ENCODE results near the gene NAA40. TPM values are rescaled to one million over a fixed set of nuclear protein-coding genes. Genes with fewer than 3 reads are reported as not detected.
A peak's percentile ranks its signal among the peaks of the same experiment; 100 is the strongest.

NAA40 gene
- total RNA-seq: 9.8 TPM

- DNase-seq: peak; percentile 84
These were observed at the start of gene NAA40 for GRCh38 chr11:63938479-63939396. NAA40 (plus strand) TSS chr11:63939002; CDS start chr11:63939097, 95 bp downstream.

- no peak for DNase-seq
These were observed 49.5 kb upstream of the NAA40 start for GRCh38 chr11:63889344-63889743.

- DNase-seq: no peak
These were observed 48.4 kb upstream of the NAA40 start for GRCh38 chr11:63890368-63890767.

GRCh38 chr11:63892228-63892627 is 46.6 kb upstream of the NAA40 start:
- no peak for DNase-seq

- no peak for DNase-seq
These were observed 45.4 kb upstream of the NAA40 start for GRCh38 chr11:63893355-63893754.

GRCh38 chr11:63896071-63896470 is 42.7 kb upstream of the NAA40 start:
- DNase-seq: no peak

- peak; percentile 57 for DNase-seq
These were observed 41.2 kb upstream of the NAA40 start for GRCh38 chr11:63897459-63898146.

GRCh38 chr11:63901660-63902059 is 37.1 kb upstream of the NAA40 start:
- DNase-seq: no peak

GRCh38 chr11:63903884-63904283 is 34.9 kb upstream of the NAA40 start:
- DNase-seq: no peak

GRCh38 chr11:63904743-63905142 is 34.1 kb upstream of the NAA40 start:
- no peak for DNase-seq

- DNase-seq: peak; percentile 75
These were observed 33.6 kb upstream of the NAA40 start for GRCh38 chr11:63905179-63905578.

GRCh38 chr11:63906087-63906486 is 32.7 kb upstream of the NAA40 start:
- DNase-seq: peak; percentile 40

- no peak for DNase-seq
These were observed 32.2 kb upstream of the NAA40 start for GRCh38 chr11:63906585-63906984.

GRCh38 chr11:63907063-63907462 is 31.7 kb upstream of the NAA40 start:
- no peak for DNase-seq

- peak; percentile 33 for DNase-seq
These were observed 30.8 kb upstream of the NAA40 start for GRCh38 chr11:63907808-63908530.

- DNase-seq: no peak
These were observed 30.0 kb upstream of the NAA40 start for GRCh38 chr11:63908631-63909401.

- no peak for DNase-seq
These were observed 29.0 kb upstream of the NAA40 start for GRCh38 chr11:63909591-63910506.

- no peak for DNase-seq
These were observed 28.1 kb upstream of the NAA40 start for GRCh38 chr11:63910675-63911074.

- no peak for DNase-seq
These were observed 27.4 kb upstream of the NAA40 start for GRCh38 chr11:63911440-63911839.

GRCh38 chr11:63911876-63912275 is 26.9 kb upstream of the NAA40 start:
- no peak for DNase-seq

- DNase-seq: no peak
These were observed 26.1 kb upstream of the NAA40 start for GRCh38 chr11:63912678-63913077.
